WTC11 (cell line): ENCODE measurements around the gene KDM4C. TPM values are rescaled to one million over a fixed set of nuclear protein-coding genes. Genes with fewer than 3 reads are reported as not detected.

ENCODE experiments used
- ATAC-seq: fragments of 200-7000 bp; cut with Tn5 transposase; 2 replicates; pipeline ENCODE4 v1.10.0; 2021; ENCODE audit warnings: mild to moderate bottlenecking, moderate library complexity
- CTCF ChIA-PET: fragments of 300-600 bp; sonication (Branson Sonifier 250); formaldehyde crosslinking; loops from one replicate; lab custom pipeline; 2021; ENCODE audit warnings: antibody characterized with exemption; lab: Charles Lee
- POLR2A ChIA-PET: fragments of 350-600 bp; sonication (Branson Sonifier 250); formaldehyde crosslinking; loops from one replicate; lab custom pipeline; 2021; ENCODE audit warnings: antibody characterized with exemption; lab: Charles Lee
- DNase-seq: peaks from one replicate; pipeline ENCODE4 v3.0.0; 2021; ENCODE audit warnings: low spot score
- H3K27ac Mint-ChIP-seq: 2 replicates; pipeline ENCODE4 v1.8.0; 2021; ENCODE audit warnings: mixed read lengths
- H3K27me3 Mint-ChIP-seq: 2 replicates; pipeline ENCODE4 v1.8.0; 2021; ENCODE audit warnings: low read depth, mild to moderate bottlenecking, moderate library complexity, mixed read lengths
- H3K36me3 Mint-ChIP-seq: 2 replicates; pipeline ENCODE4 v1.8.0; 2021; ENCODE audit warnings: mixed read lengths
- H3K4me1 Mint-ChIP-seq: 2 replicates; pipeline ENCODE4 v1.8.0; 2022; ENCODE audit warnings: mixed read lengths
- H3K4me3 Mint-ChIP-seq: 2 replicates; pipeline ENCODE4 v1.8.0; 2021; ENCODE audit warnings: mild to moderate bottlenecking, moderate library complexity, mixed read lengths
- H3K9me3 Mint-ChIP-seq: 2 replicates; pipeline ENCODE4 v1.8.0; 2021; ENCODE audit warnings: mixed read lengths
- E2F5 ChIP-seq: sonication (generic); formaldehyde crosslinking; IDR thresholded peaks from 2 replicates; pipeline ENCODE4 v1.8.1; 2022; ENCODE audit warnings: mild to moderate bottlenecking, moderate library complexity, missing genetic modification reagents
- ERG ChIP-seq: fragments of 250-450 bp; sonication (Bioruptor Pico); IDR thresholded peaks from 2 replicates; pipeline ENCODE4 v1.8.0; 2021; ENCODE audit warnings: mild to moderate bottlenecking
- ETV6 ChIP-seq: sonication (generic); formaldehyde crosslinking; IDR thresholded peaks from 2 replicates; pipeline ENCODE4 v1.8.1; 2022; ENCODE audit warnings: mild to moderate bottlenecking, missing genetic modification reagents
- GABPB1 ChIP-seq: sonication (generic); formaldehyde crosslinking; IDR thresholded peaks from 2 replicates; pipeline ENCODE4 v1.8.1; 2023; ENCODE audit warnings: mild to moderate bottlenecking, missing genetic modification reagents
- IRF2 ChIP-seq: sonication (generic); formaldehyde crosslinking; IDR thresholded peaks from 2 replicates; pipeline ENCODE4 v1.8.0; 2022; ENCODE audit warnings: low read depth, missing genetic modification reagents, borderline replicate concordance
- SP1 ChIP-seq: sonication (generic); formaldehyde crosslinking; conservative IDR thresholded peaks from 2 replicates; pipeline ENCODE4 v1.8.1; 2022; ENCODE audit warnings: missing genetic modification reagents
- TEAD1 ChIP-seq: sonication (generic); formaldehyde crosslinking; IDR thresholded peaks from 2 replicates; pipeline ENCODE4 v1.8.0; 2022; ENCODE audit warnings: mild to moderate bottlenecking, missing genetic modification reagents
- TEAD4 ChIP-seq: sonication (generic); formaldehyde crosslinking; IDR thresholded peaks from 2 replicates; pipeline ENCODE4 v1.8.0; 2022; ENCODE audit warnings: mild to moderate bottlenecking, missing genetic modification reagents
- USF2 ChIP-seq: sonication (generic); formaldehyde crosslinking; IDR thresholded peaks from 2 replicates; pipeline ENCODE4 v1.8.1; 2023; ENCODE audit warnings: mild to moderate bottlenecking, missing genetic modification reagents, moderate library complexity
- ZBTB21 ChIP-seq: sonication (generic); formaldehyde crosslinking; IDR thresholded peaks from 2 replicates; pipeline ENCODE4 v1.8.1; 2023; ENCODE audit warnings: mild to moderate bottlenecking, missing genetic modification reagents, borderline replicate concordance
- ZMAT4 ChIP-seq: fragments of 250-450 bp; sonication (Bioruptor Pico); IDR thresholded peaks from 2 replicates; pipeline ENCODE4 v1.9.0; 2021; ENCODE audit warnings: mild to moderate bottlenecking
- total RNA-seq: library from RNA; stranded (reverse); gene quantifications from 3 replicates; pipeline ENCODE4 v1.2.3, GENCODE V29; 2021

The KDM4C gene
- total RNA-seq, 1 experiment from 2014 or later, result 29.2 TPM

GRCh38 chr9:6771722-6772121 is 13.9 kb downstream of the KDM4C start (continued):
- TF ChIP-seq USF2 (CRISPR knock-in tag) (0 out of 2 replicates have a peak, but pooled peaks have one; percentile 14), SP1 (CRISPR knock-in tag) (peak; percentile 18; the same call in 1 of the 2 replicates), ZBTB21 (CRISPR knock-in tag) (0 out of 2 replicates have a peak, but pooled peaks have one; percentile 40)

GRCh38 chr9:6777213-6777902 is 19.6 kb downstream of the KDM4C start:
- peak overlapping the region; percentile 97 for H3K27ac Mint-ChIP-seq
- no peaks in the 10 kb centered on the region for H3K9me3 Mint-ChIP-seq
- peak; percentile 88 for ATAC-seq
- H3K4me1 Mint-ChIP-seq, result peaks cover 62% of the 10 kb centered on the region
- H3K4me3 Mint-ChIP-seq, result peak overlapping the region; percentile 54
- 0 out of 2 replicates have a peak, but pooled peaks cover 4% of the 10 kb centered on the region for H3K36me3 Mint-ChIP-seq
- no peak for DNase-seq
- POLR2A ChIA-PET, result interaction anchor here (0.6 to 0.7 kb wide), 4 partner anchors 11 to 1803 kb away, joined by 3 to 4 read pairs (median 3); no protein-coding TSS in a partner anchor
- CTCF ChIA-PET, result interaction anchor here (1.1 kb wide), 1 partner anchor 50 kb away, joined by 8 read pairs; no protein-coding TSS in a partner anchor
- TF ChIP-seq ERG (no peak), TEAD1 (peak; percentile 64; the same call in 1 of the 2 replicates), ZMAT4 (CRISPR knock-in tag) (no peak), SP1 (CRISPR knock-in tag) (peak; percentile 27; the same call in 1 of the 2 replicates)
- no peaks in the 10 kb centered on the region for H3K27me3 Mint-ChIP-seq

- 0 out of 2 replicates have a peak, but pooled peaks cover 4% of the 10 kb centered on the region for H3K36me3 Mint-ChIP-seq
- ChIA-PET CTCF (interaction anchor here (0.6 kb wide), 1 partner anchor 8 kb away, joined by 3 read pairs; no protein-coding TSS in a partner anchor), POLR2A (no interaction called here)
- peaks cover 80% of the 10 kb centered on the region for H3K4me1 Mint-ChIP-seq
- no peaks in the 10 kb centered on the region for H3K9me3 Mint-ChIP-seq
- H3K4me3 Mint-ChIP-seq, result no peak overlapping the region
- no peaks in the 10 kb centered on the region for H3K27me3 Mint-ChIP-seq
- no peak for DNase-seq
- ATAC-seq, result no peak
- peak overlapping the region; percentile 94 for H3K27ac Mint-ChIP-seq
- TF ChIP-seq TEAD4 (CRISPR knock-in tag) (no peak), E2F5 (no peak), GABPB1 (CRISPR knock-in tag) (0 out of 2 replicates have a peak, but pooled peaks have one; percentile 36), IRF2 (CRISPR knock-in tag) (no peak), ERG (no peak)
Measured at GRCh38 chr9:6779417-6780241, 21.9 kb downstream of the KDM4C start.

DNA sequence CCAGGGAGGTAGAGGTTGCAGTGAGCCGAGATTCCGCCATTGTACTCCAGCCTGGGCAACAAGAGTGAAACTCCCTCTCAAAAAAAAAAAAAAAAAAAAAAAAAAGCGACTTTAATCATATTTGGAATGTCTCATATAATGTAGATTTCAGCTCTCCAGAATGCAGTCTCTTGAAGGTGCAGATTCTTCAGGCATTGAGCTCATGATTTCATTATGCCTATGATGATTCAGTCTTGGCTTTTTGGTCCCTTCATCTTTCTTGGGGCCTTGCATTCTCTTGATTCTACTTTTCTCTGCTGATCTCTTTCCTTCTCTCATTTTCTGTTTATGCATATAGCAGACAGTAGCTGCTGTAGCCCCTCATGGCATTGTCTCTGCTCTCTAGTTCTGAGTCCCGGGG is 22.9 kb downstream of the KDM4C start:
- no peak for ATAC-seq

More for the DNA sequence above, 22.9 kb downstream of the KDM4C start:
- DNase-seq, result no peak
- Mint-ChIP-seq H3K9me3 (no peaks in the 10 kb centered on the region), H3K36me3 (no peaks in the 10 kb centered on the region), H3K27ac (peak overlapping the region; percentile 44; the same call in 1 of the 2 replicates), H3K27me3 (no peaks in the 10 kb centered on the region), H3K4me1 (peaks cover 77% of the 10 kb centered on the region), H3K4me3 (no peak overlapping the region)
- no peak for TF ChIP-seq ETV6 (CRISPR knock-in tag)
- ChIA-PET POLR2A (interaction anchor here (0.7 kb wide), 2 partner anchors 14 to 15 kb away, joined by 3 to 5 read pairs; no protein-coding TSS in a partner anchor), CTCF (no interaction called here)
